Urothelium cell line (cell line): ENCODE measurements around the gene LAMA1.
A peak's percentile ranks its signal among the peaks of the same experiment; 100 is the strongest.

Experiments used
- DNase-seq: peaks from one replicate; pipeline ENCODE4 v3.0.0; 2011; ENCODE audit warnings: low spot score, mixed read lengths
- FAIRE-seq: peaks from 2 replicates; lab custom pipeline; 2011; peaks lifted over from hg19 to GRCh38; lab: Jason Lieb, UNC

The LAMA1 gene

DNA sequence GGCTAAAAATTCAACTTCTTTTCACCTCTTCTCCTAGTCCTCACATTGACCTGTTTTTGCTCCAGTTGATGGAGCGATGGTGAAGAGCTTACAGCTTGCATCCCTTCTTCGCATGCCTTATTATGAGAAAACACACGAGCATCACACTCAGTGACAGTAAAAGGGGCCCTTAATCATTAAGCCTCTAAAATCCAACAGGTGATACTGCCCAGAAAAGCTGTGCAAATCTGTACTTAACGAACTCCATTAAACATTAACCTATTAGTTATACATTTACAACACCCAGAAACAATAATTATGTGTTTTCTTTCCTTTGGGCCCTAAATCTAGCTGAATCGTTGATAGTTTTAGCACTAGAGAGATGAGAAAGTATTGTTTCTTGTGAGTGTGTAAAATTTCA lies 54.8 kb downstream of the LAMA1 start:
- no peak for FAIRE-seq
- no peak for DNase-seq

DNA sequence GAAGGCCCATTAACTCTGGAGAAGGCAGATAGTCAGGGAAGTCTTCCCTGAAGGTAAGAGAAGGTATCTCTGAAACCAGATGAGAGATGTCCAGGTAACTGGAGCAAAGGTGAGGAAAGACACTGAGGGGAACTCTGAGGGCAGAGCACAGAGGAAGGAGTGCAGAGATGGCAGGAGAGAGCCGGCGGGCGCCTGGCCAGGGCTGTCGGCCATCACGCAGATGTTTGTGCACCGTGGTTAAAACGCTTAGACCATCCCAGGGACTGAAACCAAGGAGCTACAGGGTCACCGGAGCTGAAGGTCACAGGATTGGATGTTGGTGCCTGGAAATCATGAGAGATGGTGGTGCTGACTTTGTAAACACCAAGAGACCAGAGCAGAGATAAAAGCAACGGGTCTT lies 55.4 kb downstream of the LAMA1 start:
- DNase-seq (no peak), FAIRE-seq (no peak)

DNA sequence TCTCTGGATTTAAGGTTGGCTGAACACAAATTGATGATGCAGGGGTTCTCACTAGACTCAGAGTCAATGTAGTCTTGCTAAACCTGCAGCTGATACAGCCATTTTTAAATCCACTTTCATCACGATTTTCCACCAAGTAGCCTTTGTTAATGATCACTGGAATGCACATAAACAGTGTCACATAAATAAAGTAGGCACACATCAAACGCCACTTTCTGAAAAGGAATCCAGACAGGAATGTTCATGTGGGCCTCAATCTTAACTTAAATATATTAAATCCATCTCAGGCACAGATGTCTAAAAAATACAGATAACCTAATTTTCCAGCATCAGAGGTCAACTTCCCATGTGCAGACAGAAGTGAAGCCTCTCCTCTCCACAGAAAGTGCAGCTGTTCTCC lies 58.3 kb downstream of the LAMA1 start:
- no peak for FAIRE-seq

DNA sequence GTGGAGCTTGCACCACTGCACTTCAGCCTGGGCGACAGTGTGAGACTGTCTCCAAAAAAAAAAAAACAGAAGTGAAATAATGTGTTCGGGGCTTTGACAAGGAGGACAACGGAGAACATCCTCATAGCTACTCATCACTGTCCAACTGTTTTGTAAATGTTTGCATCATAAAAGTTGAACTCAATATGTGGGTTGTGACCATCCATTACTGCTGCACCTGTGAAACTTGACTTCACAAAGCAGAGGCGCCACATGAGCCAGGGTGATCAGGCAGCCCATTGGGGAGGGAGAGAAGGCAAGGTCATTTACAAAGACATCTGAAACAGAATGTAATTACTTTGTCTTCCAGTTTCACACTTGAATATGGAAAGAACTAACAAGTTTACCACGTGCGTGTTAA lies 61.6 kb downstream of the LAMA1 start:
- FAIRE-seq (peak; percentile 75), DNase-seq (no peak)

More for the DNA sequence above, 58.3 kb downstream of the LAMA1 start:
- DNase-seq, result no peak

DNA sequence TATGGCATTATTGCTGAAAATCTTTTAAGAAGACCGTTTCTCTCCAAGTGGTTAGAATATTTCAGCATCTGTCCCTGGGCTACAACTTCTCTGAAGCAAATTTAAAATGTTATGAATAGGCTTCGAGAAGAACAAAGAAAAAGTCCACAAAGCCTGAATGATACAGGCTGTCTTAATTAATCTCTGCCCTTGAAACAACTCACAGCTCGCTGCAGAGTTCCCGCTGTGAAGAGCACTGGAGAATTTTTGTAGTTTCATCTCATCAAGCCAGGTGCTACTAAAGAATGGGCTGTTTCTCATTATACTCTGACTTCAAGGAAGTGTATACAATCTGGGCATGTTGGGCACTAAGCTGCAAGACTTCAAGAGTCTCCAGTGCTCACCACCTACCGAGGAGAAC lies 67.6 kb downstream of the LAMA1 start:
- FAIRE-seq (no peak), DNase-seq (no peak)

DNA sequence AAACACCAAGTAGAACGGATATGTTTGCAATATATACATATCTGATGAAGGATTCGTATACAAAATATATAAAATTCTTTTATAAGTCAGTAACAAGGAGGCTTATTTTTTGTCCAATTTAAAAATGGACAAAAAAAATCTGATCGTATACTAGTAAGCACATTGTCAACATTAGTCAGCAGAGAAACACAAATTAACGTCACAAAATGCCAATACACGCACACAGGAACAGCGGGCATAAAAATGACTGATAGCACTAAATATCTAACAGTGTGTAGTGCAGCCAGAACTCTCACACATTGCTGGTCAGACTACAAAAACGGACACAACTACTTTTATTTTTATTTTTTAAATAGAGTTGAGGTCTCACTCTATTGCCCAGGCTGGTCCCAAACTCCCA lies 69.5 kb downstream of the LAMA1 start:
- no peak for DNase-seq
- FAIRE-seq, result no peak

DNA sequence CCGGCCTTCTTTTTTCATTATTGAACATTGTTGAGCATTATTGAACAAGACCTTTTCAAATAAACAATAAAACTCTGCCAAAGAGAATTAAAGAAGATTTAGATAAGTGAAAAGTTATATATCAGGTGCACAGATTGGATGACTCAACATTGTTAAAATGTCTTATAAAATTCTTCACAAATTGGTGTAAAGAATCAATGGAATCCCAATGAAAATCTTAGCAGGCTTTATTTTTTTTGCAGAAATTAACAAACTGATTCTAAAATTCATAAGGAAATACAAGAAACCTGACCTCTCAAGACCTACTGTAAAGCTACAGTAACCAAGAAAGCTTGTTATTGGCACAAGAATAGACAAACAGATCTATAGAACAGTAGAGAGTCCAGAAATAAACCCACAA lies 70.3 kb downstream of the LAMA1 start:
- DNase-seq (no peak), FAIRE-seq (no peak)

DNA sequence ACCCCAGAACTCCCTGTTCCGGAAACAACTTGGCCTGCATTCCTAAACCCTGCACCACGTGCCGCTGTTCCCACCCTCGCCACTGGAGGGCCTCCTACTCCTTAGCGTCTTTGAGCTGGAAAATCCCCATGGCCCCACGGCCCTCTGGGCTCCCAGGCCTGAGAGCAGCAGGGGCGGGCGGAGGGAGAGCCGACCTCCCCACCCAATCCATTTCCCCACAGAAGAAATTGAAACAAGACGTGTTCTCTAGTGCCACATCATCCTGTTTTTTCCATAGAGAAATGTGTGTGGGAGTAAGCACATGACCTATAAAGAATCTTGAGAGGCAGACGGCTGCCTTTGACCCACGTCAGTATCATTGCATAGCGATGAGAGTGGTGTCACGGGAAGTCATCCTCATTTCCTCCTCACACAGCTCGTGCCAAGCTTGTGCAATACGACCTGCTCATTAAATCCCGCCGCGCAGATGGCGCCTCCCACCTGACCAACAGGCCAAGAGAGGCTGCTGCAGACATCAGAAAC lies 79.2 kb downstream of the LAMA1 start:
- DNase-seq (peak; percentile 94), FAIRE-seq (peak; percentile 99)

DNA sequence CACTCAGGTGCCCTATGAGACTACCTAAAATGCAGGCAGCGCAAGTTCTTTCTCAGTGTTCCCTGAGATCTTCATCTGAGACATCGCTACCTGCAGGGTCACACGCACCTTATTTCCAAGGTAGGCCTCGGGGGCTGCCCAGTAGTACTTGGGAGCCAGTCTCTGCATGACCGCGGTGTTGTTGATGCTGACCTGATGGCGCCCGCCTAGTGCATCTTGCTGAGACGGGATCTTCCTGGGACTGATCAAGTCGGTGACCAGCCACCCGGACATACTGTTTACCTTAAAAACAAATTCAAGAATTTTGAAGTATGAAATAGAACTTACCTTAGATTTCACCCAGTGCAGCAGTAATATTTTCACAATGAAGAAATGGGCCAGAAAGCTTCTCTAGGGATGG lies 80.1 kb downstream of the LAMA1 start:
- FAIRE-seq, result no peak
- no peak for DNase-seq

DNA sequence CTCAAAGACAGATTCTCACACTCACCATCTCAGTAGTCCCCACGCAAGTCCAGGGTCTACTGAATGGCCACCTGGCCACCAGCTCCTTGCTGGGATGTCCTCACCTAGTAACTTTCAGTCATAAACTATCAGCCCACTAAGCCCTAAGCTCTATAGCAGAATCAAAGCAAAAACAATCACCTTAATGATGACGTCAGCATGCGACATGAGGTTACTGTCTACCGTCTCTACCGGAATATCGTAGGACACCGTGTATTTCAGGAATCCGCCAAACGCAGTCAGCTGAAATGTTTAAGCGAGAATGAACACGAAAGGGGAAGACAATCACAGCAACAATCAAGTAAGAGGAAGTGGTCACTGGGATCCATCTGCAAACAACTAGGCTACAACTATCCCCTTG lies 81.8 kb downstream of the LAMA1 start:
- FAIRE-seq (no peak), DNase-seq (no peak)

DNA sequence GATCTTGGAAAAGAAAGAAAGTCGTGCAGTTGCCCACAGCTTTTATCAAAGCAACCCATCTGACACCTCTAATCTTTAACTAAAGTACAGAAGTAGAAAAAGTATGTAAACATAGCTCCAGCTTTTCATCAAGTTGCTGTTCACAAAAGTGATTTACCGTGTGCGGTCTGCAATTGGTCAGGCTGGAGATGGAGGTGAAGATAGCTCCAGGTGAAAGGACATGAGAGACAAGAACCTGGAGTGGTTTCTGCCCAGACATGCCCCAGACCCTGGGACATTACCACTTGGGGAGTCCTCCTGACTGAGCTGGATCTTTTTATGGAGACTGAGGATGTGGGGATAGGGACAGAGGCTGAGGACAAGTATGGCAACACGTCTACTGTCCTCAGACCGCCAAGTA lies 82.7 kb downstream of the LAMA1 start:
- FAIRE-seq (peak; percentile 65), DNase-seq (no peak)

DNA sequence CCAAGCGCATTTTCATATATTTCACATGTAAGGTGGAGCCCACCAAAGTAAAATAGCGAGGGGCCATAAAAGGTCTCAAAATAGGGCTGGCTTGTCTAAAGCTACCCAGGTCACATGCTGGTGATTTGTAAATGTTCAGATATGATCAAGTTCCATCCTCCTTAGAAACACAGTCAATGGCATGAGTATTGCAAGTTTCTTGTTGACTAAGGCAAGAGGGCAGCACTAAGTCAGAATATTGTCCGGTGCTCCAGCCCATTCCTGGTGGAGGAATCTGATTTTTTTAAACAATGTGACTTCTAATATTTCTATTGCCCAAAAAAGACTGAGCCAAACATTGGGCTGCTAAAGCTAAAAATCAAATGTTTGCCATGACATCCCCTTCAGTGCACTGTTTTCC lies 85.1 kb downstream of the LAMA1 start:
- DNase-seq (no peak), FAIRE-seq (no peak)

DNA sequence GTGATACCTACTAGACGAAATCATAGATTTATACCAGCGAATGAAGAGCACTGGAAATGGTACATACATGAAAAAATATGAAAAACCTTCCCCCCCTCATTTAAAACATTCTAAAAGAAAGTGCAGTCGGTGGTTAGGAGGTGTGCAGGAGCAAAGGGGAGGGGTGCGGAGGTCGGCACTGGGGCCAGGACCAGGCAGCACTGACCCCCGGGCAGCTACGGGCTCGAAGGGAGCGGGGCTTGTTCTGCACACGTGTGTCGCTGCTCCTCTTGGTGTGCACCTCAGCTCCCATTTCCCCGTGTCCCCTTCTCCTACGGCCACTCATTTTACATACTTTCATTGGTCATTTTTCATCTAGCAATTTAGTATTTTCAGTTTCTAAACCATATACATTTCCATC lies 89.0 kb downstream of the LAMA1 start:
- peak; percentile 59 for FAIRE-seq

DNA sequence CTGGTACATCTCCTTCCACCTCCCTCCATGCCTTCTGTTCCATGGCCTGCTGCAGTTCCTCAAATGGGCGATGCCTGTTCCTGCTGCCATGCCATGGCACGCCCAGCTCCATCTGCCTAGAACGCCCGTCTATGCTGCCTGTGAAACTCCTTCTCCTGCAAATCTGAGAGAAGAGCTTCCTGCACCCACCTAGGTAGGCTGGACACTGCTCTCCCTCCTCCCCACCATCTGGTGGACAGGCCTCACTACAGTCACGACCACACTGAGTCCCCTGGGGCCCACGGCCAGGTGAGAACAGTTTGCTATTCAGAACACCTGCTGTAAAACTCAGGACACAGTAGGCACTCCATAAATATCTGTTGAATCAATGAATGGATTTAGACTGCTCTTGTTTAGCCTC lies 92.4 kb downstream of the LAMA1 start:
- no peak for DNase-seq
- FAIRE-seq, result no peak

More for the DNA sequence above, 89.0 kb downstream of the LAMA1 start:
- DNase-seq, result no peak

DNA sequence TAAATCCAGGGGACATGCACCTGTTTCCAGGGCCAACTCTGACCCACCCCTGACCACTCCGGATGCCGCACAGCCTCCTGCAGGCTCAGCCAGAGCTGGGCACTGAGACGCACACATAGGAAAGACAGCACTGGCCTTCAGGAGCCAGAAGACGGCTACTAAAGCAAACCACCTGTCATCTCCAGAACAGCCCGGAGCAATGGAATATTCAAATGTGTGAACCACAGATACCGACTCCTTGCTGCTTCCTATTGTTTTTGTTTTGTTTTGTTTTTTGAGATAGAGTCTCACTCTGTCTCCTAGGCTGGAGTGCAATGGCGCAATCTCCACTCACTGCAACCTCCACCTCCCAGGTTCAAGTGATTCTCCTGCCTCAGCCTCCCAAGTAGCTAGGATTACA lies 94.0 kb downstream of the LAMA1 start:
- no peak for FAIRE-seq

DNA sequence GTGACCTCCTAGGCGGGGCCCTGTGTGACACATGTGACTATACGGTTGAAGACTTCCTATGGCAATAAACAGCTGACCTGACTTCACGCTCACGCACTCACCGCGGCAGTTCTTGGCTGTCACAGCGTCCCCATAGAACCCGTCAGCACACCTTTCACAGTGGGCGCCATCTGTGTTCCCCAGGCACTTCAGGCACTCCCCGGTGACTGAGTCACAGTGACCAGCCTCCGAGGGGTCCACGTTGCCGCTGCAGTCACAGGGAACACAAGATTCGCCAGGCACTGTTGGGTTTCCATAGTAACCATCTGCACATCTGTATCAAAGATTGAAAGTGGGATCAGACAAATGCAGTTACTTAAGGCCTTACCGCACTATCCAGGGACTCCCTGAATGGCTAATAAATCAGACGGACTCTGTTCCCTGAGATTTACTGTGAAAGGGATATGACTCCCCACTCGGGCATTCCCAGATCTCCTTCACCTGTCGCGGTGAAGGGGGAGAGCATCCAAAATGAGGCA lies 94.5 kb downstream of the LAMA1 start:
- DNase-seq, result no peak
- FAIRE-seq, result peak; percentile 76

More for the DNA sequence above, 94.0 kb downstream of the LAMA1 start:
- DNase-seq, result no peak

DNA sequence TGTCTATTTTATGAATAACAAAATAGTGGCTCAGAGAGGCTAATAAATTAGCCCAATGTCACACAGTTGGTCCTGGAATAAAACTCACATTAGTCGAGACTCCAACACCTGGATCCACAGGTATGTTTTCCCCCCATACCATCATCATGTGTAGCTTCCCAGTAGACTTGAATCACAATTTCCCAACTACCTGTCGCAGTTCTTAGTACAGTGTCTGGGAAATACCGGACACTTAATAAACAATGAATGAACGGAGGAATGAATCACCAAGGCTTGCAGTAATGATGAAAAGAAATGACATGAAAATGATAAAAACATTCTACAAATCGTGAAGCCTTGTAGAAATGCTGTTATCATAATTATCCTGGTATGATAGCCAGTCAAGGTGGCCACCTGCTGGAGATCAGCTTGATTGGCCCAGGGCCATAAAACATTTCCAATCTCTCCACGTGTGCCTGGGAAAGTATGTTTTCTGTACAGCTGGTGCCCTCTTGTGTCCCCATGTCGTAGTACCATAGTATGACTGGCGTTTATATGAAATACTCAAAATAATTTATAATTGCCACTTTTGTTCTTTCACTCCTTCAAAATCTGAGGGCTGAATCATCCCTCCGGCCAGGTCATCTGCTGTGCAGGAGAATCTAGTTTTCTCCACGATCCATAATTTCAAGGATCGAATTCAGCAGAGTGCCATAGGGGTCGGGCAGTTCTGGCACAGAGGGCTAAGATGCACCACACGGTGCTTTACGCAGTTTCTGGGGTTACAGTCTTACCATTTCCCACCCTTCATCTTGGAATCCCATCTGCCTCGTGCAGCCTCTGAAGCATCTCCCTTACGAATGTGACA lies 95.4 kb downstream of the LAMA1 start:
- FAIRE-seq, result peak; percentile 99
- peak; percentile 93 for DNase-seq

DNA sequence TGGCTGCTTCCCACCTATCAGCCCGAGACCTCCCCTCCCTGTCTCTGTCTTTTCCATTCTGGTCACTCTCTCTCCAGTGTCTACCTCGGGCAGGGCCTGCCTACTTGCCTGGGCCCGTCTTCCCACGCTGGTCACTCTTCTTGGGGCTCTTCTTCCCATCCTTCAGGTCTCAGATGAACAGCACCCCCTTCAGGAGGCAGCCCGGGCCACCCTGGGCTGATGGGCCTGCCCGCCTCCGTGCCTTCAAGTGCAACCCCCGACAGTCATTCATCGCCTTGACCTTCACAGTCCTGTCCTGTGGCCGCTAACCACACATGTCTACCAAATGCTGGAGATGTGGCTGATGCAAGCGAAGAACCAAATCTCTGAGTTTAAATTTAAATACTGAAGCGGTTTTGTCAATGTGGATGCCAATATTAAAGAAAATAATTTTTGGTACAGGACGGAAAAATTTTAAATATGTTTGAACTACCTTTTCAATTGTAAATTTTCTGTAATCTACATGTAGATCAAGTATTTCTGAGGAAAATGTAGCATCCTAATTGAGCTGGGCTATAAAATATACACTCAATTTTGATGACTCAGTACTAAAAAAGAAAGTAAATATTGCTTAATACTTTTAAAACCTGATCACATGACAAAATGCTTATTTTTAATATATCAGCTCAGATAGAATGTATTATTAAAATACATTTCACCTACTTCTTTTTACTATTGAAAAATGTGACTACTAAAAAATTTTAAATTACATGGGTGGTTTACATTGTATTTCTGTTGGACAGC lies 96.4 kb downstream of the LAMA1 start:
- FAIRE-seq (peak; percentile 90), DNase-seq (no peak)

DNA sequence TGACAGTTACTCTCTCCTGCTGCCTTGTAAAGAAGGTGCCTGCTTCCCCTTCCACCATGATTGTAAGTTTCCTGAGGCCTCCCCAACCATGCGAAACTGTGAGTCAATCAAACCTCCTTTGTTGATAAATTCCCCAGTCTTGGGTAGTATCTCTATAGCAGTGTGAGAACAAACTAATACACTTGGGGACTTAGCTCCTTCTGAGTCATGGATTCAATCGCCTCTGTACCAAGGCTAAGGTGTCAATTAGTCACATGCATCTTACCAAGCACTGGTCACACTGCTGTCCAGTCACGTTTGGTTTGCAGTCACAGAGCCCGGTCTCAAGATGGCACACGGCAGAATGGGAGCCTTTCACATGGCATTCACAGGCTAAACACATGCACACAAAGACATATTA lies 100.6 kb downstream of the LAMA1 start:
- DNase-seq (no peak), FAIRE-seq (no peak)

DNA sequence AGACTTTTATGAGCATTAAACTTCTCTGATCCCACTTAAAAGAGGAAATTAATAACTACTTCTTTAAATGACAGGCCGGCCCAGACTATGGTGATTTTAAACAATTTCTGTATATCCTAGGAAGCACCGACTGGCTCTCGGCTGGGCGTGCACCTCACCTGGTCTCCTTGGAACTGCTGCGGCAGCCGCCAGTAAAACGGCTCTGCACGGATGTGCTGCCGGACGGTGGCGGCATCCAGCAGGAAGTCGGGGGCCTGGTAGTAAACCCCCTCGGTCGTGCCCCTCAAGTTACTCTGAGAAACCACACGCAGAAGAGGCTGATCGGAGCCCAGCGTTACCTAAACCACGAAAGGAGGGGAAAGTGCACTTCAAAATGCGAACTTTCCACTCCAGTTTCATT lies 106.5 kb downstream of the LAMA1 start:
- FAIRE-seq, result no peak
- DNase-seq, result no peak

DNA sequence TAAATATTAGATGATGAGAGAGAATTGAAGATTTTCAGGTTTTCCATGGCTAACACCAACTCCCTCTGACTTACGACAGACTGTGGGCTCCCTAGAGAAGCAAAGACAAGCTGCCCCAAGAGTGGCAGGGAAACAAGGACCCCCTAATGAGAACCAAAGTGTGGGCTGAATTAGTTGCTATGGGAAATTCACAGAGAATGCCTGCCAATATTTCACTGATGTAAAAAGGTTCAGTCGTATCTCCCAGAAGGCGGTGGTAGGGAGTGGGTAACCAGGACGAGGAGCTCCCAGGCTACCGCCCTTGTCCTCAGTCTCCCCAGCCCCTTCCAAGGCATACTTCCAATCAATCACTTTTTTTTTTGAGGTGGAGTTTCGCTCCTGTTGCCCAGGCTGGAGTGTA lies 113.6 kb downstream of the LAMA1 start:
- DNase-seq (no peak), FAIRE-seq (no peak)

DNA sequence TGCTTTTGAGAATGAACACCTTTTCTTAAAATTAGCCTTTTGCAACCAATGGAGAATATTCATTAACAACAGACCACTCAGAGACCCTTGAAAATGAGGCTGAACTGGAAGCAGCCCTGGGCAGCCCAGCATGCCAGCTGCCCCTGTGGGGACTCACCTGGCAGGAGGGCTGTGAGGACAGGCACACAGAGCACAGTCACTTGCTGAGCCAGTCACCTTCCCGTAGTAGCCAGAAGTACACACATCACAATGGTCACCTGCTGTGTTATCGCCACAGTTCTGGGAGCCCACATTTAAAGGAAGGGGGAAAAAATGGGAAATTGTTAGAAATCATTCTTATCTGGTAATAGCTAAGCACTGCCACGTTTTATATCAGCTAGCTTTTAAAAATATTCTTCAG lies 115.5 kb downstream of the LAMA1 start:
- FAIRE-seq (peak; percentile 84), DNase-seq (no peak)
